ENCODE results near the gene SOX1.

SOX1 gene

DNA sequence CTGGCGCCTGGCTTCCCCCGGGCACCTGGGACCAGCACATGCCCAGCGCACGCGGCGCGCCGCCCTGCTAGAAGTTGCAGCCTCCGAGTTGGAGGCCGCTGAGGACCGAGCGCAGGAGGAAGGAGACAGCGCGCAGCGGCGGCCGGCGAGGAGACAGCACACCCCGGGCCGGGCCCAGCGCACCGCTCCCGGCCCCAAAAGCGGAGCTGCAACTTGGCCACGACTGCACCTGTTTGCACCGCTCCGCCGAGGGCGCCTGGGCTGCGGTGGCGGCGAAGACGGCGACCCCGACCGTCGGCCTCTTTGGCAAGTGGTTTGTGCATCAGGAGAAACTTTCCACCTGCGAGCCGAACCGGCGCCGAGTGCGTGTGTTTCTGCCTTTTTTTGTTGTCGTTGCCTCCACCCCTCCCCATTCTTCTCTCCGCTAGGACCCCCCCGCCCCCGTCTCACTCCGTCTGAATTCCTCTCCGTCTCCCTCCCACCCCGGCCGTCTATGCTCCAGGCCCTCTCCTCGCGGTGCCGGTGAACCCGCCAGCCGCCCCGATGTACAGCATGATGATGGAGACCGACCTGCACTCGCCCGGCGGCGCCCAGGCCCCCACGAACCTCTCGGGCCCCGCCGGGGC, at the start of gene SOX1:
Gene SOX1, plus strand, starts transcription at position 34 of the 626 bp plus-strand sequence. Its CDS starts 510 bp downstream, at position 544.
- in situ Hi-C loops (cut with MboI; ENCODE audit: low sequenced_read_pairs), result no loop called here

DNA sequence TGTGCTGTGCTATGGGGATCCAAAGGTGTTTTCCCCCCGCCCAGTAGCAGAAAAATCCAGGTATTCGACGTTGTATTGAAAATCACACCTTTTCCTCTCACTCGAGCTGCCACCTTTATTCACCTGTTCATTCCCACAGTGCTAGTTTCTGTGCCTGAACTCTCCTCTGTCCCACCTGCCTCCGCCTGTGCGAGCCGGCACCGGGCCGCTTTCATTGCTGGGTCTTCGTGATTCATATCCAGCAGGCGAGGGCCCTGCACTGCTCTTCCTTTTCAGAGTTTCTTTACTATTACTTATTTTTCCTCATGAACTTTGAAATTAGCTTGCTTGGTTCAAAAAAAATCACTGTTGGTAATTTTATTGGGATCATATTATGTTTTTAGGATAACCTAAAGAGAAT, 42.4 kb upstream of the SOX1 start:
- in situ Hi-C loops (cut with MboI; ENCODE audit: low sequenced_read_pairs), result no loop called here

DNA sequence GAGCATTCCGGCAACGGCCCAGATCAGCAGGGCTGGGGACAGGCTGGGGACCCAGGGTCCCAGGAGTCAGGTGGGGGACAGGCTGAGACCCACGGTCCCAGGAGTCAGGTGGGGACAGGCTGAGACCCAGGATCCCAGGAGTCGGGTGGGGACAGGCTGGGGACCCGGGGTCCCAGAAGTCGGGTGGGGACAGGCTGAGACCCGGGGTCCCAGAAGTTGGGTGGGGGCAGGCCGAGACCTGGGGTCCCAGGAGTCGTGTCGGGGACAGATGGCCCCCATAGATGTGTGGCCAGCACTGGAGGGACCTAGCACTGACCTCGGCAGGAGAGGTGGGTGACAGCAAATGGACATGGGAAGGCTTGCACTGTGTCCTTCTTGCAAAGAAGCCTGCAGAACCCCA, 39.7 kb upstream of the SOX1 start:
- in situ Hi-C loops (cut with MboI; ENCODE audit: low sequenced_read_pairs), result no loop called here

DNA sequence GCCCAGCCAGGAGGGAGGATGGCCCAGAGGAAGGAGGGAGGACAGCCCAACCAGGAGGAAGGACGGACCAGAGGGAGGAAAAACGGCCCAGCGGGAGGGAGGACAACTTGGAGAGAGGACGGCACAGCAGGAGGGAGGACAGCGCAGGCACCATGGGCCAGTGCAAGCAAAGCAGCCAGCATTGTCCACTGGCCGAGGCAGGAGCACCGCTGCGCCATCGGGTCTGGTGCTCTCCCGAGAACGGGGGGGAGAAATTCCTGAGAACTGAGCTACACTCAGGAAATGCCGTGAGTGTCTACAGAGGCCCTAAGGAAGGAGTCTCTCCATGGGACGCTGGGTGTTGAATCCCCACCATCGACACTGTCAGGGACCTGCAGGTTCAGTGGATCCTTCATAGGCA, 38.5 kb upstream of the SOX1 start:
- in situ Hi-C loops (cut with MboI; ENCODE audit: low sequenced_read_pairs), result no loop called here

DNA sequence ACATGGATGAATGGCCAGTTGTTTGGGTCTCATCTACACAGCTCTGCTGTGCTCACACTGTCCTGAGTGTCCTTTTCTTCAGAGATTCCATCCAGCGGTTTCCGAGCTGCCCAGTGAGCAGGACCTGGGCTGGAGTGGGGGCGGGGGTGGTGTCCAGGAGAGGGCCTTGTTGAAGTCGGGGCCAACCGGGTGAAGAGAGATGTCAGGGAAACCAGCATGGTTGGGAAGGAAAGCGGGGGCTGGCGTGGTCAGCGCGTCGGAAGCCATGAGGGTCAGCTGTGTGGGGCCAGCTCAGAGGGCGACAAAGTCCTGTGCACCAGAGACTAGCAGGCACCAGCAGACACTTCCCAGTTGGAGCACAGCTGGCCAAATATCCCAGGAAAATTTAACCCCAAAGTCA, 37.8 kb upstream of the SOX1 start:
- in situ Hi-C loops (cut with MboI; ENCODE audit: low sequenced_read_pairs), result no loop called here

DNA sequence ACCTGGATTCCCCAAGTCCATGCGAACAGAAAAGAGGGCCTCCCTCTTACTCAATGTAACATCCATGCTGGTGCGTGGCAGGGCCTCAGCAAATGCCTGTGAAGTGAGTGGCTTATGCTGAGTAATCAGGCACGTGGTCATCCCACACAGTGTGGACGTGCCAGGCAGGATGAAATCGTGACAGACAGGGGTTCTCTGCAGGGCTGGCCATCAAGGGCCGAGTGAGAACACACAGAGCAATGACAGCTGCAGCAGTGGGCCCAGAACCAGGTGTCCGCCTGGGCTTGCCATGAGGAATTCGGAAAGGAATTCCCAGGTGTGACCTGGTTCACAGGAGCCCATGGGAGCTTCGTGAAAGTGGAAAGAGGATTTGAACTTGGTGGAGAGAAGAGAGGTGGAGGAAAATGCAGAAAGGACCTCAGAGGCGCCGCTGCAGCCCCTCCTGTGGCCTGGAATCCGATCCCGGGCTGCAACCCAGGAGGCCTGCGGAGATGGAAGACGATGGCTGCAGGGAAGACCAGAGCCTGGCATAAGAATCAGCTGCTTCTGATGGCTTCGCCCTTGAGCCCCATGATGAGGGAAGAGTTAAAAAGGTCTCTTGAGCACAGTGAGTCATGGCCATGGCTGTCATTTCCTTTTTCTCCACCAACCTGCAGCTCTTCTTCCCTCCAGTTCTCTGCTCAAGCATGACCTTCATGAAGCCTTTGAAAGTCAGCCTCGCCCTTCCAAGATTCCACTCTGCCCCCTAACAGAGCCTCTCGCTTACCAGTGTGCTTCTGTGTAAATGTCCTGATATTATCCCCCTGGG, 34.6 kb upstream of the SOX1 start:
- in situ Hi-C loops (cut with MboI; ENCODE audit: low sequenced_read_pairs), result no loop called here

DNA sequence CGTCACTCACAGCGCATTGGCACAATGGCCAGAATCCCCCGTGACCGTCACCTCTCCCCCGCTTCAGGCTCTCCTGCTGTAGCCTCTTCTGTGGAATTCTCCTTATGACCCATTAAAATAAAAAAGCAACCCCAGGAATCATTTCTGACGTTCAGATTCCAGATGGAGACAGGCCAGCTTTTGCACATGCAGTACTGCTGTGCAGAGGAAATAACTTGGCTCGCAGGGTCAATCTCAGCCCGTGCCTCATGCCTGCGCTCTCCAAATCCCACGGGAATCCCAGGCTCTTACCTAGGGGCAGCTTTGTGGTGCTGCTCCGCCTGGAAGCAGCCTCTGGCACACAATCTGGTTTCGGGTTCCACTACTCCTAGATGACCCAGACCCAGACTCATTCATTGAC, 32.7 kb upstream of the SOX1 start:
- in situ Hi-C loops (cut with MboI; ENCODE audit: low sequenced_read_pairs), result no loop called here

DNA sequence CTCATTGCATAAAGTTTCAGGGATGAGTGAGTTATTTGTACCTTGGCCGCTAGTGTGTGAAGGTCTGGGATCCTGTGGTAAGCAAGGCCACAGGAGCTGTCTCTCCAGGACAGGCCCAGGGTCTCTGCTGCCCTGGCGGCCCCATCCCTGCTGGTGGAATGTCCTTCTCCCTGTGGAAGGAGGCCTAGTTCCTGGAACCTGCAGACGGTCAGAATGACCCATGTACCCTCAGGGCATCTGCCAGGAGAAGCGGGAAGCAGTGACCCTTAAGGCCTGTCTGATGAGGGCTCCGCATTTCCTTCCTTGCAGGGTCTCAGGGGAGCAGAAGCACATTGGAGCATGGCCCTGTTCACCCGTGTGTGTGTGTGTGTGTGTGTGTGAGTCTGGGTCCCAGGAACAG, 32.1 kb upstream of the SOX1 start:
- in situ Hi-C loops (cut with MboI; ENCODE audit: low sequenced_read_pairs), result no loop called here

DNA sequence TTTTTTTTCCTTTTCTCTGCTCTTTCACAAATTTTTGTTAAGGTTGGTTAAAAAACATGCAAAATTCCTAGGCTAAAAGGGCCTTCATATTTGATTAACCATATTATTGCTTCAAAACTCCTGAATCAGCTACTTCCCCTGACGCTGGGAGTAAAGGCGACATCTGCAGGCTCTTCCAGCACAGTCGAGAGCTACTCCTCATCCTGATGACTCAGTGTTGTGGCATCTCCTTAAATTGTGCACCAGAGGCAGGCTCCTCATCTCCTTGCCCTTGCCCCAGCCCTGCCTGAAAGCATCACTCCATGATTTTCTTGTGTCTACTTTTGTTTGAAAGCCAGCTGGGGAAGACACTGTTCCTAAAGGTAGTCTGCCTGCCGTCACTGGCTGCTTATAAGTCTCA, 24.5 kb upstream of the SOX1 start:
- in situ Hi-C loops (cut with MboI; ENCODE audit: low sequenced_read_pairs), result no loop called here

DNA sequence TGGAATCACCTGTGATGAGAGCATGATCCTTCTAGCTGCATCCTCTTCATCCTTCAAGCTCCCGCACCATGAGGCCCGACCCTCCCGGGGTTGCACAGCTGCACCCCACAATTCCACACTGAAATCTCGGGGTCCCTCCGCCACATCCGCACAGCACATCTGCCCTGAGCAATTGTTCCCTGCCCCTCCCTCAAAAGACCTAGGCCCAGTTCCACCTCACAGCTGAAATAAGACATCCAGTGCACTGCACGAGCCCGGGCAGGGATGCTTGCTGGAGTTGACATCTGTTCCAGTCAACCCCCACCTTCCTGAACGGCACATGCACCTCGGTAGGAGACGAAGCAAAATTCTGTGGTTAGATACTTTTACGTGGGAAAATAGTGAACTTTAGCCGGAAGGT, 14.7 kb upstream of the SOX1 start:
- in situ Hi-C loops (cut with MboI; ENCODE audit: low sequenced_read_pairs), result no loop called here

DNA sequence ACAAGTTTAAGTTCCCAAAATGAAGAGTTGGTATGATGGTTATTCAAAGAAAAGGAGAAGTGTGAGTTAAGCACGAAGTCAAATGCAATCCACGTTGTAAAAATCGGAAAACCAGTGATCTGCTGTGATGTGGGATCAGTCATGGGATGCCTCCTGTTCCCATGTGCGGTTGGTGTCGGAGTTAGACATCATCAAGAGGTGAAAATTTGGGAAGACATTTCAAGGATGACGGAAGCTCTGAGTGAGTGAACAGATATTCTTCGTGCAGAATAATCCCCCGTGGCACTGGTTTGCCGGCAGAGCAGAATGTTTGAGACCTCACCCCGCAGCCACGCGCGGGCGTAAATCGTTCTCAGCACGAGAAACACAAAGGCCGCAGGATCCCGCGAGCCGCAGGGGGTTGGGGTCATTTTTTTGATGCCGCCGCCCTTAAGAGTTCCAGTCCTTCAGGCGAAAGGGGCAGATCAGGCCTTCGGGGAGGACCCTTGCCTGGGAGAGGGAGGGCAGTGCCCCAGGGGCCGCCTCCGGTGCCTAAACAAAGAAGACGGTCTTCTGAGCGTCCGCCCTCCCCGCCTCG, 13.7 kb upstream of the SOX1 start:
- in situ Hi-C loops (cut with MboI; ENCODE audit: low sequenced_read_pairs), result no loop called here

DNA sequence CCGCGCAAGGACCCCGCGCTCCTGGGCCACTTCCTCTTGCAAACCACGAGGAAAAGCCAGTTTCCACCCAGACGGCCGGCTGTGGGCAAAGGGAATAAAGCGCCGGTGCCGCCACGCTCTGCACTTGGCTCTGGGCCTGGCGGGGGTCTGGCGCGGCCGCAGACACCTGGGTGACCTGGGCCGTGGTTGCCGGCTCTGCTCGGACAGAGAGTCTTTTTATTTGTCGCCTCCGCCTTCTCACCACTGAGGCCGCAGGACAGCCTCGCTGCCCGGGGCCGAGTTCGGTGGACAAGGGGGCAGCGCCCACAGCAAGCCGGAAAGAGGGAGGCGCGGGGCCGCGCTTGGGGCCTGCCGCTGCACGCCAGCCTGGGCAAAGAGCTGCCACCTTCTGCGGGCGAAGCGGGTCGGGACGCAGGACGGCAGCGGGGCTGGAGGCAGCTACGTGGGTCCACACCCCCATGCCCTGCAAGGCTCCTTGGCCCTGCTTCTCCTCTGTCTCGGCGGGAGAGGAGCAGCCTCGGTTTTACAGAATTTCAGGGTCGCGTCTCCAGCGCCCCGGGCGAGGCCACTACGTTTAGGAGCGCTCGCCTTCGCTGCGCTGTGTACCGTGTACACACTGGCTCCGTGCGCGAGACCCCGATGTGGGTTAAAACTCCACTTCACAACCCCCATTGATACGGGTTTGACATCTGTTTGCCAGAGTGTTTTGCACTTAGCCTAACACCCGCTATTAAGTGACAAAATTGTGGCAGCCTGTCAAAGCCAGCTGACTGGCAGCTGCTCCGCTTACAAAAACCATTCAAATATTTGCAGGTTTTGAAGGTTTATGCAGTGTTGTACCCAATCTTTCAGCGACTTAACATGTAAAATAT, 13.0 kb upstream of the SOX1 start:
- in situ Hi-C loops (cut with MboI; ENCODE audit: low sequenced_read_pairs), result no loop called here

DNA sequence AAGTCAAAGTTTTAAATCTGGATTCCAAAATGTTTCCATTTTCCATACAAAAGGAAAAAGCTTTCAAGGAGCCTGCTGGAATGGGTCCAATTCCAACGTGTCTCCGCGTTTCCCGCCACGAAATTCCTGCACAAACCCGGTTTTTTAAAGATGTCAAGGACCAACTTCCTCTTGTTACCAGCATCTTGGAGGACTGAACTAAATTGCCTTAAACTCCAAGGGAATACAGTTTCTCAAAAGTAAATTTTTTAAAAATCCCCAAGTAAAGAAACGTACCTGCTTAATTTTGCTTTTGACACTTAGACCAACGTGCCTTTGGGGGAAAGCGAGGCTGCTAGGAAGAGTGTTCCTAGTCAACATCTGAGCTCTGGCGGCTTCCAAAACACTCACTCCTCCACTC, 12.3 kb upstream of the SOX1 start:
- in situ Hi-C loops (cut with MboI; ENCODE audit: low sequenced_read_pairs), result no loop called here

DNA sequence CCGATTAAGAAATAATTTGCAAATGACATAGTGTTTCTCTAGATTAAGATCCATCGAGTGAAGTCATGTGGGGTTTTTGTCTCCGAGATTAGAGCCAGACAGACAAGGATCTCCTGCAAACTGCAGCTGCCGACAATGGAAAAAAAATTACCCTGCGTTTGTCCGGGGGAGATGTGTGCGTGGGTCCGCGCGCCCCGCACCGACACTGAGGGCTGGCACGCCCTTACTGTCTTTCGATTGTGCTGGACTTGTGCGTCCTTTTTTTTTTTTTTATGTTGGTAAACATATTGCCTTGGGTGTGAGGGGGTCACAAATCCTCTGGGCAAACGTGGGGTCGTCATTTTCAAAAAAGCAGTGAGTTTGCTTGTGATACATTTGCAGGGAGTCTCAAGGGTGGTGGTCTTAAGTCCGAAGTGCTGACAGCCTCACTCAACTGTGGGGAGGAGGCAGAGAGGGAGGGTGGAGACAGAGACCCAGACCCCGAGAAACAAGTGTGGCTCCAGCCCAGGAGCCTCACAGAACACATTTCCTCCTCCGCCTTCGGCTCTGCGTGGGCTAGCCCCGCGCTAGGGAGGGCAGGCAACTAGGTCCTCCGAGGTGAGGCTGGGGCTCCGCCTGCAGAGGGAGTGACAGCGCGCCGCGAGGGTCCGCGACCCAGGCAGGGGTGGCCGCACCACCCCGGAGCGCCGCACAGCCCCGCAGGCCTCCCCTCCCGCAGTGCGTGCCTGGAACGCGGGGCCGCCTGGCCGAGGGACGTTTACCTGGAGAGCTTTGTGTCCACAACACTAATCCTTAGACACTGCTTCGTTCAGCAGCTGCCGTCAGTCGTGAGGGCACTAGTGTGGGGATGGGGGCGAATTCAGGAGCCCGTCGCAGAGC, 11.7 kb upstream of the SOX1 start:
- in situ Hi-C loops (cut with MboI; ENCODE audit: low sequenced_read_pairs), result no loop called here

DNA sequence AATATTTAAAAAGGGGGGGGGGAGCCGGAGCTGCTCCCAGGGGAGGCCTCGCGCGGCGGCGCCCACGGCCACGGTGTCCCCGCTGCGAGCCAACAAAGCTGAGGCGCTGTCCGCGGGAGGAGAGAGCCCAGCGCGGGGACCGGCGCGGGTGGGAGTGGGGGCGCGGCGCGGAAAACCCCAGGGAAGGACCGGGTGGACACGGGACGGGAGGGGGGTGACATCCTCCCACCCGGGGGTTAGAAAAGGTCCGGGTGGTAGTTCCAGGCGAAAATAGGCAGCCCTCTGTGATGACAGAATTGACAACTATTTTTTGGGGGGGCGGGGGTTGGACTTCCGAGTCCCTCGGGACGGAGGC, 11.1 kb upstream of the SOX1 start:
- in situ Hi-C loops (cut with MboI; ENCODE audit: low sequenced_read_pairs), result no loop called here

DNA sequence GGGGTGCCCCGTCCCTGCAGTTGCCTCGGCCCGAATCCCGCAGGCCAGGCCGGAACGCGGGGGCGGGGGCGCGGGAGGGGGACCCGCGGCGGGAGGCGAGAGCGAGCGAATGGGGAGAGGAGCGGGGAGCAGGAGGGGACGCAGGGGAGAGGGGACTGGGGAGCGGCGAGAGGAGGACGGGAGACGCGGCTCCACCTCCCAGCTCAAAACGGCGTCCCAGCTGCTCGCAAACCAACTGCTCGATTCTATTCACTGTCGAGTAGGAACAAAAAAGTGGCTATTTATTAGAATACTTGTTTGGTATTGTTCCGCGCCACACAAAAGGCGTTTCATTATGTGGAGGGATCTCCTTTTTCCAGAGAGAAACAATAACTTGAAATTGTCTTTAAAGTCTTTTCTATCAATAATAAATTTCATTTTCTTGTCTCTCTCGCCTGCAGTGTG, 10.6 kb upstream of the SOX1 start:
- in situ Hi-C loops (cut with MboI; ENCODE audit: low sequenced_read_pairs), result no loop called here

DNA sequence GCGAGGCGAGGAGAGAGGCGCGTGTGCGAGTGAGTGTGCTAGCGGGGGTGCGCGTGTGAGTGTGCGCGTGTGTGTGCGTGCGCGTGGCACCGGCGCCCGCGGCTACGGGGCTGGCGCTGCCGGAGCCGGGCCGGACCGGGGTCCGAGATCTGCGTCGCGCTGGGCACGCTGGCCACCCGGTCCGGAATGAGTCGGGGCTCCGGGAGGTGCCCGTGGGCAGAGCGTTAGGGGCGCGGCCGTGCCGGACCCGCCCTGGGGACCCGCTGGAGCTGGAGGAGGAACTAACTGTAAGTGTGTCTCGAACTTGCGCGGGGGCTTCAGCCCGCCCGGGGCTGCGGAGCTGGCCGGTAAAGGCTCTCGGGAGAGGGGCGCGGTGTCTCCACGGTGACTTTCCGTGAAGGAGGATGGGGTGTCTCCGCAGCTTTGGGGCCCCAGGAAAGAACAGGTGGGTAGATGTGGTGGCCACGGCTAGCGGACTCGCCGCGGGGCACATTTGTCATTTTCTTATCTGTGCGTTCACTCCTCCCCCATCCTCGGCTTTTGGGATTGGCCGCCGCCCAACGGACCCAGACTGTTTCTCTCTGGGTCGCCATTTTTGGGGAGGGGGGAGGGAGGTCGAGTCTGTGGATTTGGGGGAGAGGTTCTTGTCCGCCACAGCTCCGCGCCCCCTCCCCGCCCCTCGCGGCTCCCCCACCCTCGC, 10.1 kb upstream of the SOX1 start:
- in situ Hi-C loops (cut with MboI; ENCODE audit: low sequenced_read_pairs), result no loop called here

DNA sequence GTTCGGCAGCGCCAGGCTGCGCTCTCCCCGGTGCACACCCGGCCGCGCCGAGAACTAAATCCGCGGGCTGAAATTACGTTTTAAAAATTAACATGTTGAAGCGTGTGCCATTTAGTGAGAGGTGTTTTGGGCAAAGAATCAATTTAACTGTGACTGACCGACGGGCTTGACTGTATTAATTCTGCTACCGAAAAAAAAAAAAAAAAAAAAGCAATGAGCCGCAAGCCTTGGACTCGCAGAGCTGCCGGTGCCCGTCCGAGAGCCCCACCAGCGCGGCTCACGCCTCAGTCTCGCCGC, 9.6 kb upstream of the SOX1 start:
- in situ Hi-C loops (cut with MboI; ENCODE audit: low sequenced_read_pairs), result no loop called here

DNA sequence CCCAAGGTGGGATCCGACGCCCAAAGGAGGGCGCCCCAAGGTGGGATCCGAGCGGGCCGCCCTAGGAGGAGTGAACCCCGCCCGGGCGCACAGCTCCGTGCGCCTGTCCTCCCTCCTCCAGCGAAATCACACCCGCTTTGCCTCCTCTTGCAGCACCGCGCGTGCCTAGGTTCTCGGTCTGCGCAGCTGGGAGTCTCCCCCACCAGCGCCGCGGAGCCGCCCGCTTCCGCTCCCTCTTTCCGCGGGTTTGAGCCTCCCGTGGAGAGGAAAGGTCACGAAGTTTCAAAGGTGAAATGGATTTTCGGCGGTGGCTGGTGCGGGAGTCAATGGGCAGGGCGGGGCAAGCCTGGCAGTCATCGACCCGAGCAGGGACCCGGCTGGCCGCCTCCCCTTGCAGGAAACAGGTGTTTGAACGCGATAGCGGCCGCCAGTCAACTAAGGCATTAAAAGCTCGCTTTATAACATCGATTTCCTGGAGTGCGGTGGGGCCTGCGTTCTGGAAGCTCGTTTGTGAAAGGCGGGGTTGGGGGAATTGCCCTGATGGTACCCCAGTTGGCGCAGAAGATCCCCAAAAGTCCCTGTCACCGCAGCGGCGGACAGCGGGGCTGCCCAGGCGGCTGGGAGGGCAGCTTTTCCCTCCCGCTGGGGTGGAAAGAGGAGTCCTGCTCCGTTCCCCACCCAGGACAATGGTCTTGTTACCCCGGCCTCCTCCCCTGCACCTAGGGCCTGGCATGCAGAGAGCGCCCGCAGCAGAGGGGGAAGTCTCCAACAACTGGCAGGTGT, 9.0 kb upstream of the SOX1 start:
- in situ Hi-C loops (cut with MboI; ENCODE audit: low sequenced_read_pairs), result no loop called here
